GM23338 (cell line): ENCODE results near the gene ST8SIA6. TPM values are rescaled to one million over a fixed set of nuclear protein-coding genes. Genes with fewer than 3 reads are reported as not detected.

Experiments
- ATAC-seq: fragments of 200-7000 bp; cut with Tn5 transposase; 3 replicates; pipeline ENCODE4 v1.9.1; 2020
- DNase-seq: peaks from one replicate; pipeline ENCODE4 v3.0.0-alpha.2; 2015; ENCODE audit warnings: low spot score
- H2AFZ ChIP-seq: fragments of 200-600 bp; sonication (generic); 2 replicates; pipeline ENCODE4 v1.8.0; 2016; ENCODE audit warnings: antibody characterized with exemption, mild to moderate bottlenecking, moderate library complexity
- H3F3A ChIP-seq: fragments of 200-600 bp; sonication (generic); replicated peaks from 2 replicates; pipeline ENCODE4 v1.8.0; 2017; ENCODE audit warnings: antibody characterized with exemption, mixed run types, low read depth
- H3K27ac ChIP-seq: fragments of 200-600 bp; sonication (generic); 2 replicates; pipeline ENCODE4 v1.6.1; 2016; ENCODE audit warnings: low read depth
- H3K27me3 ChIP-seq: fragments of 200-600 bp; sonication (generic); 2 replicates; pipeline ENCODE4 v1.8.0; 2016; ENCODE audit warnings: mild to moderate bottlenecking, mixed run types, moderate library complexity; ENCODE audit not compliant: insufficient read depth
- H3K36me3 ChIP-seq: fragments of 200-600 bp; sonication (generic); 2 replicates; pipeline ENCODE4 v1.8.0; 2016; ENCODE audit warnings: mild to moderate bottlenecking; ENCODE audit not compliant: insufficient read depth
- H3K4me1 ChIP-seq: fragments of 200-600 bp; sonication (generic); 2 replicates; pipeline ENCODE4 v1.8.0; 2016; ENCODE audit warnings: mild to moderate bottlenecking, moderate library complexity; ENCODE audit not compliant: insufficient read depth
- H3K4me2 ChIP-seq: fragments of 200-600 bp; sonication (generic); 2 replicates; pipeline ENCODE4 v1.7.1; 2017; ENCODE audit warnings: mixed run types
- H3K4me3 ChIP-seq: fragments of 200-600 bp; sonication (generic); 2 replicates; pipeline ENCODE4 v1.6.1; 2016; ENCODE audit warnings: mixed run types
- H3K79me2 ChIP-seq: fragments of 200-600 bp; sonication (generic); replicated peaks from 2 replicates; pipeline ENCODE4 v1.8.0; 2017; ENCODE audit warnings: mild to moderate bottlenecking; ENCODE audit not compliant: insufficient read depth
- H3K9me2 ChIP-seq: fragments of 200-600 bp; sonication (generic); 2 replicates; pipeline ENCODE4 v1.8.0; 2017; ENCODE audit not compliant: insufficient read depth
- H4K20me1 ChIP-seq: fragments of 200-600 bp; sonication (generic); replicated peaks from 2 replicates; pipeline ENCODE4 v1.8.0; 2017; ENCODE audit warnings: mild to moderate bottlenecking; ENCODE audit not compliant: insufficient read depth
- H3K27ac Mint-ChIP-seq: 2 replicates; pipeline ENCODE4 v1.8.0; 2020; ENCODE audit warnings: inconsistent platforms, mild to moderate bottlenecking, moderate library complexity, mixed read lengths
- H3K27me3 Mint-ChIP-seq: 3 replicates; pipeline ENCODE4 v1.8.0; 2022; ENCODE audit warnings: low read depth, mild to moderate bottlenecking, moderate library complexity, mixed read lengths, inconsistent platforms; ENCODE audit not compliant: insufficient read depth, poor library complexity
- H3K36me3 Mint-ChIP-seq: 3 replicates; pipeline ENCODE4 v1.8.0; 2021; ENCODE audit warnings: low read depth, mild to moderate bottlenecking, inconsistent platforms, moderate library complexity, mixed read lengths
- H3K4me1 Mint-ChIP-seq: 3 replicates; pipeline ENCODE4 v1.8.0; 2020; ENCODE audit warnings: mild to moderate bottlenecking, inconsistent platforms, mixed read lengths
- H3K4me3 Mint-ChIP-seq: 3 replicates; pipeline ENCODE4 v1.8.0; 2021; ENCODE audit warnings: moderate library complexity, mild to moderate bottlenecking, inconsistent platforms, mixed read lengths
- H3K9me3 Mint-ChIP-seq: 3 replicates; pipeline ENCODE4 v1.8.0; 2020; ENCODE audit warnings: moderate library complexity, mild to moderate bottlenecking, inconsistent platforms, mixed read lengths
- CREB1 ChIP-seq: fragments of 250-450 bp; sonication (Bioruptor Pico); IDR thresholded peaks from 2 replicates; pipeline ENCODE4 v1.5.0; 2020; ENCODE audit warnings: low read depth, mild to moderate bottlenecking, moderate library complexity
- EZH2 ChIP-seq: fragments of 200-600 bp; sonication (generic); IDR thresholded peaks from one replicate; pipeline ENCODE4 v1.8.0; 2017; ENCODE audit warnings: antibody characterized with exemption, mild to moderate bottlenecking, low read depth; ENCODE audit not compliant: unreplicated experiment
- EZH2phosphoT487 ChIP-seq: fragments of 200-600 bp; sonication (generic); IDR thresholded peaks from one replicate; pipeline ENCODE4 v1.8.1; 2018; ENCODE audit warnings: antibody characterized with exemption; ENCODE audit not compliant: unreplicated experiment
- STAT1 ChIP-seq: IDR thresholded peaks from one replicate; pipeline ENCODE4 v1.6.1; 2016; ENCODE audit warnings: antibody characterized with exemption; ENCODE audit not compliant: unreplicated experiment
- polyA plus RNA-seq: library from polyadenylated mRNA; unstranded; fragments of >200 nt; fragmentation: Nextera tagmentation; extraction: Ambion mirVana; gene quantifications from 2 replicates; pipeline ENCODE4 v1.2.1, GENCODE V29; 2016
- total RNA-seq: library from RNA; depleted of rRNA; stranded (reverse); fragments of >200 nt; shearing (Covaris generic); gene quantifications from 2 replicates; pipeline ENCODE4 v1.2.3, GENCODE V29; 2014
- TF ChIP-seq, protein P1 (sequence below): fragments of 250-450 bp; sonication (Bioruptor Pico); IDR thresholded peaks from 2 replicates; pipeline ENCODE4 v1.5.0; 2020; ENCODE audit warnings: mild to moderate bottlenecking, moderate library complexity
- TF ChIP-seq, protein P2 (sequence below), 2 experiments: fragments of 200-600 bp in 1 of 2; sonication (generic) in 1 of 2; conservative IDR thresholded peaks; 2 replicates each; pipeline versions ENCODE4 v1.5.1 to v1.6.1; 2016 to 2017; ENCODE audit warnings: antibody characterized with exemption in 2 of 2, low read depth in 2 of 2, mild to moderate bottlenecking in 2 of 2, moderate library complexity in 1 of 2
- TF ChIP-seq, protein P3 (sequence below): IDR thresholded peaks from 2 replicates; pipeline ENCODE4 v1.6.1; 2016; ENCODE audit warnings: antibody characterized with exemption

The ST8SIA6 gene
- total and polyA plus RNA-seq, 2 experiments from 2014 or later = 1.6 to 2.3 TPM

DNA sequence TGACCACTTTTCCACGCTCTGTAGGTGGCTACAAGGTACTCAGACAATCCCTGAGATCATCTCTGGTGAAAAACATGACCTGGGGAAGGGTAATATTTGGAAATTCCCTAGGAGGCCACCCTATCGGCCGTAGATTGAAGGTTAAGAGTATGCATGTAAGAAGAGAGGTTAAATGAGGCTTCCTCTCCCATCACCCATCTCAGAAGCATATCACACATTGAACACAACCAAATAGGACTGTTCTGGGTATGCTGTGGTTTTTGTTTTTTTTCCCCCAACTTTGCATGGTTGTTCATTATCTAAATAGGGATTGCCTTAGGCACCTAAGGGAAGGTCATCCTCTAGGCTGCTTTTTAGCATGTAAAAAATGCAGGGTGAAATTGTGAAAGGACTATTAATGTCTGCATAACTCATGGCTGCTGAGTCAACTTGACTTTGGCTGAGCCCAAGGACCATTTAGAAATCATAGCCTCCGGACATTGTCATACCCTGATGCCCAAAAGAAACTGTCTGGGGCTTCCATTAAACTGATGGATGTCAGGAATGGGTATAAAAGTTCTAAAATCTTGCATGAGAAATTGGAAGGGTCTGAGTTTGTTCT, 24.7 kb upstream of the ST8SIA6 start (continued):
- TF ChIP-seq, protein P1, sequence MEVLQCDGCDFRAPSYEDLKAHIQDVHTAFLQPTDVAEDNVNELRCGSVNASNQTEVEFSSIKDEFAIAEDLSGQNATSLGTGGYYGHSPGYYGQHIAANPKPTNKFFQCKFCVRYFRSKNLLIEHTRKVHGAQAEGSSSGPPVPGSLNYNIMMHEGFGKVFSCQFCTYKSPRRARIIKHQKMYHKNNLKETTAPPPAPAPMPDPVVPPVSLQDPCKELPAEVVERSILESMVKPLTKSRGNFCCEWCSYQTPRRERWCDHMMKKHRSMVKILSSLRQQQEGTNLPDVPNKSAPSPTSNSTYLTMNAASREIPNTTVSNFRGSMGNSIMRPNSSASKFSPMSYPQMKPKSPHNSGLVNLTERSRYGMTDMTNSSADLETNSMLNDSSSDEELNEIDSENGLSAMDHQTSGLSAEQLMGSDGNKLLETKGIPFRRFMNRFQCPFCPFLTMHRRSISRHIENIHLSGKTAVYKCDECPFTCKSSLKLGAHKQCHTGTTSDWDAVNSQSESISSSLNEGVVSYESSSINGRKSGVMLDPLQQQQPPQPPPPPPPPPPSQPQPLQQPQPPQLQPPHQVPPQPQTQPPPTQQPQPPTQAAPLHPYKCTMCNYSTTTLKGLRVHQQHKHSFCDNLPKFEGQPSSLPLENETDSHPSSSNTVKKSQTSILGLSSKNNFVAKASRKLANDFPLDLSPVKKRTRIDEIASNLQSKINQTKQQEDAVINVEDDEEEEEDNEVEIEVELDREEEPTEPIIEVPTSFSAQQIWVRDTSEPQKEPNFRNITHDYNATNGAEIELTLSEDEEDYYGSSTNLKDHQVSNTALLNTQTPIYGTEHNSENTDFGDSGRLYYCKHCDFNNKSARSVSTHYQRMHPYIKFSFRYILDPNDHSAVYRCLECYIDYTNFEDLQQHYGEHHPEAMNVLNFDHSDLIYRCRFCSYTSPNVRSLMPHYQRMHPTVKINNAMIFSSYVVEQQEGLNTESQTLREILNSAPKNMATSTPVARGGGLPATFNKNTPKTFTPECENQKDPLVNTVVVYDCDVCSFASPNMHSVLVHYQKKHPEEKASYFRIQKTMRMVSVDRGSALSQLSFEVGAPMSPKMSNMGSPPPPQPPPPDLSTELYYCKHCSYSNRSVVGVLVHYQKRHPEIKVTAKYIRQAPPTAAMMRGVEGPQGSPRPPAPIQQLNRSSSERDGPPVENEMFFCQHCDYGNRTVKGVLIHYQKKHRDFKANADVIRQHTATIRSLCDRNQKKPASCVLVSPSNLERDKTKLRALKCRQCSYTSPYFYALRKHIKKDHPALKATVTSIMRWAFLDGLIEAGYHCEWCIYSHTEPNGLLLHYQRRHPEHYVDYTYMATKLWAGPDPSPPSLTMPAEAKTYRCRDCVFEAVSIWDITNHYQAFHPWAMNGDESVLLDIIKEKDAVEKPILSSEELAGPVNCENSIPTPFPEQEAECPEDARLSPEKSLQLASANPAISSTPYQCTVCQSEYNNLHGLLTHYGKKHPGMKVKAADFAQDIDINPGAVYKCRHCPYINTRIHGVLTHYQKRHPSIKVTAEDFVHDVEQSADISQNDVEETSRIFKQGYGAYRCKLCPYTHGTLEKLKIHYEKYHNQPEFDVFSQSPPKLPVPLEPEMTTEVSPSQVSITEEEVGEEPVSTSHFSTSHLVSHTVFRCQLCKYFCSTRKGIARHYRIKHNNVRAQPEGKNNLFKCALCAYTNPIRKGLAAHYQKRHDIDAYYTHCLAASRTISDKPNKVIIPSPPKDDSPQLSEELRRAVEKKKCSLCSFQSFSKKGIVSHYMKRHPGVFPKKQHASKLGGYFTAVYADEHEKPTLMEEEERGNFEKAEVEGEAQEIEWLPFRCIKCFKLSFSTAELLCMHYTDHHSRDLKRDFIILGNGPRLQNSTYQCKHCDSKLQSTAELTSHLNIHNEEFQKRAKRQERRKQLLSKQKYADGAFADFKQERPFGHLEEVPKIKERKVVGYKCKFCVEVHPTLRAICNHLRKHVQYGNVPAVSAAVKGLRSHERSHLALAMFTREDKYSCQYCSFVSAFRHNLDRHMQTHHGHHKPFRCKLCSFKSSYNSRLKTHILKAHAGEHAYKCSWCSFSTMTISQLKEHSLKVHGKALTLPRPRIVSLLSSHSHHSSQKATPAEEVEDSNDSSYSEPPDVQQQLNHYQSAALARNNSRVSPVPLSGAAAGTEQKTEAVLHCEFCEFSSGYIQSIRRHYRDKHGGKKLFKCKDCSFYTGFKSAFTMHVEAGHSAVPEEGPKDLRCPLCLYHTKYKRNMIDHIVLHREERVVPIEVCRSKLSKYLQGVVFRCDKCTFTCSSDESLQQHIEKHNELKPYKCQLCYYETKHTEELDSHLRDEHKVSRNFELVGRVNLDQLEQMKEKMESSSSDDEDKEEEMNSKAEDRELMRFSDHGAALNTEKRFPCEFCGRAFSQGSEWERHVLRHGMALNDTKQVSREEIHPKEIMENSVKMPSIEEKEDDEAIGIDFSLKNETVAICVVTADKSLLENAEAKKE = no peak
- TF ChIP-seq, protein P2, sequence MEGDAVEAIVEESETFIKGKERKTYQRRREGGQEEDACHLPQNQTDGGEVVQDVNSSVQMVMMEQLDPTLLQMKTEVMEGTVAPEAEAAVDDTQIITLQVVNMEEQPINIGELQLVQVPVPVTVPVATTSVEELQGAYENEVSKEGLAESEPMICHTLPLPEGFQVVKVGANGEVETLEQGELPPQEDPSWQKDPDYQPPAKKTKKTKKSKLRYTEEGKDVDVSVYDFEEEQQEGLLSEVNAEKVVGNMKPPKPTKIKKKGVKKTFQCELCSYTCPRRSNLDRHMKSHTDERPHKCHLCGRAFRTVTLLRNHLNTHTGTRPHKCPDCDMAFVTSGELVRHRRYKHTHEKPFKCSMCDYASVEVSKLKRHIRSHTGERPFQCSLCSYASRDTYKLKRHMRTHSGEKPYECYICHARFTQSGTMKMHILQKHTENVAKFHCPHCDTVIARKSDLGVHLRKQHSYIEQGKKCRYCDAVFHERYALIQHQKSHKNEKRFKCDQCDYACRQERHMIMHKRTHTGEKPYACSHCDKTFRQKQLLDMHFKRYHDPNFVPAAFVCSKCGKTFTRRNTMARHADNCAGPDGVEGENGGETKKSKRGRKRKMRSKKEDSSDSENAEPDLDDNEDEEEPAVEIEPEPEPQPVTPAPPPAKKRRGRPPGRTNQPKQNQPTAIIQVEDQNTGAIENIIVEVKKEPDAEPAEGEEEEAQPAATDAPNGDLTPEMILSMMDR (conservative IDR thresholded peaks at IDR 0.05; ENCODE audit: low read depth in 2 of 2) = no peak
- TF ChIP-seq, protein P3, sequence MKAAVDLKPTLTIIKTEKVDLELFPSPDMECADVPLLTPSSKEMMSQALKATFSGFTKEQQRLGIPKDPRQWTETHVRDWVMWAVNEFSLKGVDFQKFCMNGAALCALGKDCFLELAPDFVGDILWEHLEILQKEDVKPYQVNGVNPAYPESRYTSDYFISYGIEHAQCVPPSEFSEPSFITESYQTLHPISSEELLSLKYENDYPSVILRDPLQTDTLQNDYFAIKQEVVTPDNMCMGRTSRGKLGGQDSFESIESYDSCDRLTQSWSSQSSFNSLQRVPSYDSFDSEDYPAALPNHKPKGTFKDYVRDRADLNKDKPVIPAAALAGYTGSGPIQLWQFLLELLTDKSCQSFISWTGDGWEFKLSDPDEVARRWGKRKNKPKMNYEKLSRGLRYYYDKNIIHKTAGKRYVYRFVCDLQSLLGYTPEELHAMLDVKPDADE = no peak
- TF ChIP-seq CREB1 = no peak

DNA sequence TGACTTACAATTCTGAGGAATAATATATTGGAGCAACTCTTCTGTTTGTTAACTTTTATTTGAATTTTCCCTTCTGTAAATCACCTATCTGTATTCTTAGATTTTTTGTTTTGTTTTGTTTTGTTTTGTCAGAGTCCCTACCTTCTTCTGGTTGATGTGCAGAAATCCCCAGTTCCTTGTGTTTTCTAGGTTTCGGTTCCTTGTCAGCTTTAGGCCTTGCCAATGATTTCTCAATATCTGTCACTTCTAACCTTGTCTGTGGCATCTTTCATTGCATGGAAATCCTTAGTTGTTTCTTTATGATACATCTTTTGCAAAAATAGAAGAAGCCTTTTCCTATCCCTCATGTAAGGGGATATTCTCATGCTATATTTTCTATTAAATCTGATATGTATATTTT, 21.7 kb upstream of the ST8SIA6 start:
- Histone ChIP-seq H3K36me3 (no peaks in the 10 kb centered on the region), H3F3A (no peaks in the 10 kb centered on the region), H3K4me2 (no peak overlapping the region), H4K20me1 (no peaks in the 10 kb centered on the region), H2AFZ (no peak overlapping the region), H3K4me1 (no peaks in the 10 kb centered on the region), H3K4me3 (no peak overlapping the region), H3K79me2 (no peaks in the 10 kb centered on the region), H3K27ac (no peak overlapping the region), H3K9me2 (peaks cover 6% of the 10 kb centered on the region; the same call in 1 of the 2 replicates), H3K27me3 (no peaks in the 10 kb centered on the region)
- H3K4me1 Mint-ChIP-seq = peaks cover 8% of the 10 kb centered on the region; the same call in 2 of the 3 replicates
- H3K27ac Mint-ChIP-seq = no peak overlapping the region
- peaks cover 6% of the 10 kb centered on the region for H3K9me3 Mint-ChIP-seq
- no peaks in the 10 kb centered on the region for H3K36me3 Mint-ChIP-seq
- no peaks in the 10 kb centered on the region for H3K27me3 Mint-ChIP-seq
- TF ChIP-seq EZH2phosphoT487 (no peak), STAT1 (no peak), EZH2 (no peak)
- ATAC-seq = no peak
- no peak for DNase-seq
- no peak overlapping the region for H3K4me3 Mint-ChIP-seq
